ENCODE data around the gene SCFD2.

DNA sequence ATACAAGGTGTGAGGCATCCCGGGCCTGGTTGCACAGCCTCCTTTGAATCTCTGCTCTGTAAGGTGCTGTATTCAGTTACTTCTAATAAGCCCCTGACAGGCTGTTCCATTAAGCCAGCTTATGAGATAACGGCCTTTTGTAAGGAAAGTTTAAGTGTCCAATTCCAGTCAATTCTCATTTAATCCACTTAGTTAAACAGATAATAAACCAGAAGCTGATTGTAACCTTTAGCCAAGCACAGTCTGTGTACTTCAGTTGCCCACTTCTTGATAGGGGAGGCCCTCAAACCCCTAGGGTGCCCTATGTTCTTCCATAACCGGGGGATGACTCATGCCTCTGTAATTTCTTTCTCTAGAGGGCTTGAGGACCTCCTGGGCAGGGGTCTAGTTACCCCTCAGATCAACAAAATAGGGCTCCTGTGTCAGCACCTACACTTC is 440.3 kb downstream of the SCFD2 start:
- TF ChIP-seq, protein P1, sequence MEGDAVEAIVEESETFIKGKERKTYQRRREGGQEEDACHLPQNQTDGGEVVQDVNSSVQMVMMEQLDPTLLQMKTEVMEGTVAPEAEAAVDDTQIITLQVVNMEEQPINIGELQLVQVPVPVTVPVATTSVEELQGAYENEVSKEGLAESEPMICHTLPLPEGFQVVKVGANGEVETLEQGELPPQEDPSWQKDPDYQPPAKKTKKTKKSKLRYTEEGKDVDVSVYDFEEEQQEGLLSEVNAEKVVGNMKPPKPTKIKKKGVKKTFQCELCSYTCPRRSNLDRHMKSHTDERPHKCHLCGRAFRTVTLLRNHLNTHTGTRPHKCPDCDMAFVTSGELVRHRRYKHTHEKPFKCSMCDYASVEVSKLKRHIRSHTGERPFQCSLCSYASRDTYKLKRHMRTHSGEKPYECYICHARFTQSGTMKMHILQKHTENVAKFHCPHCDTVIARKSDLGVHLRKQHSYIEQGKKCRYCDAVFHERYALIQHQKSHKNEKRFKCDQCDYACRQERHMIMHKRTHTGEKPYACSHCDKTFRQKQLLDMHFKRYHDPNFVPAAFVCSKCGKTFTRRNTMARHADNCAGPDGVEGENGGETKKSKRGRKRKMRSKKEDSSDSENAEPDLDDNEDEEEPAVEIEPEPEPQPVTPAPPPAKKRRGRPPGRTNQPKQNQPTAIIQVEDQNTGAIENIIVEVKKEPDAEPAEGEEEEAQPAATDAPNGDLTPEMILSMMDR (IDR thresholded peaks at IDR 0.05; ENCODE audit: low read length), result no peak
- no peak for TF ChIP-seq EZH2 (IDR thresholded peaks at IDR 0.05; ENCODE audit: borderline replicate concordance, low read length)
